Measurements from ENCODE around the gene EMP3. TPM values are rescaled to one million over a fixed set of nuclear protein-coding genes. Genes with fewer than 3 reads are reported as not detected.

The EMP3 gene
- total and polyA plus RNA-seq, 9 of the 15 experiments (the other 6 are each of a cell fraction or from before 2014, with no cell fraction given), result 123 to 386 (median 296) TPM

DNA sequence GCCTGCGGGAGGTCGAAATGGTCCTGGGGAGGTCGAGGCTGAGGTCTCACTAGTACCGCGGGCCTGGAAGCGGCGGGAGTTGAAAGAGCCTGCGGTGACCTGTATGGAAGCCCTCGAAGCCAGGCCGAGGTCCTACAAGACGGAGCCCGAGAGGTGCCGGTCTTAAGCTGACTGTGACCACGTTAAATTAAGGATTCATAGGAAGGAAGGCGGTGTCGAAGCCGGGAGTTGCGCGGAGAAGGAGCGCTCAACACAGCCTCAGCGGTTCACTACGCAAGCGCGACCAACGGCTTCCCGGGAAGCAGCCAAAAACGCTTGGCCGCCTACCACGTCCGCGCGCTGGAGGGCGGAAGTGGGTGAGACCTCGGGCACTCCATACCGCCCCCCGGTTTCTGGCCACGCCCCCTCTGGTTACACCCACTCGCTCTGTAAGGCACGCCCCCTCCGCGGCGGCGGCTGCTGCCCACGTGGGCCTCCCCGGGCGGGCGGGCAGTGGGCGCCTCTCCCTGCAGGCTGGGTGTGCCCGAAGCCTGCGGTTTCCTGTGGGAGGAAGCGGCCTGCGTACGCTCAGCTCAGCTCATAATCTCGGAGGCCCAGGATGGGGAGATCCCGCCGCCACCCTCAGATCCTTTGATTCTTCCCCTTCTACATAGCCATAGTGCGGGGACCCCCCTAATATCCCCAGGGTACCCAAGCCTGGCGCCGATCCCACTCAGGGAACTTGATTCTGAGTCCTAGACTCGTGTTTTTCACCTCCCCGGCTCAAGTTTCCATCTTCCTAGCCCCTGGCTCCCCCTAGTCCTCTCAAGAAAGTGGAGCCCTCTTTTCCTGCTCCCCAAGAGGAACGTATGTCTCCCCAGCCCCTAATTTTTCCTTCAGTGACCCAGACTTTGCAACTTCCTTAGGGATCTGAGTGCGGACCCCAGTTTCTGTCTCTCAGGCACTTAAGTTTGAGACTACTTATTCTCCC lies 3.4 kb upstream of the EMP3 start (continued):
- TF ChIP-seq, protein P1, sequence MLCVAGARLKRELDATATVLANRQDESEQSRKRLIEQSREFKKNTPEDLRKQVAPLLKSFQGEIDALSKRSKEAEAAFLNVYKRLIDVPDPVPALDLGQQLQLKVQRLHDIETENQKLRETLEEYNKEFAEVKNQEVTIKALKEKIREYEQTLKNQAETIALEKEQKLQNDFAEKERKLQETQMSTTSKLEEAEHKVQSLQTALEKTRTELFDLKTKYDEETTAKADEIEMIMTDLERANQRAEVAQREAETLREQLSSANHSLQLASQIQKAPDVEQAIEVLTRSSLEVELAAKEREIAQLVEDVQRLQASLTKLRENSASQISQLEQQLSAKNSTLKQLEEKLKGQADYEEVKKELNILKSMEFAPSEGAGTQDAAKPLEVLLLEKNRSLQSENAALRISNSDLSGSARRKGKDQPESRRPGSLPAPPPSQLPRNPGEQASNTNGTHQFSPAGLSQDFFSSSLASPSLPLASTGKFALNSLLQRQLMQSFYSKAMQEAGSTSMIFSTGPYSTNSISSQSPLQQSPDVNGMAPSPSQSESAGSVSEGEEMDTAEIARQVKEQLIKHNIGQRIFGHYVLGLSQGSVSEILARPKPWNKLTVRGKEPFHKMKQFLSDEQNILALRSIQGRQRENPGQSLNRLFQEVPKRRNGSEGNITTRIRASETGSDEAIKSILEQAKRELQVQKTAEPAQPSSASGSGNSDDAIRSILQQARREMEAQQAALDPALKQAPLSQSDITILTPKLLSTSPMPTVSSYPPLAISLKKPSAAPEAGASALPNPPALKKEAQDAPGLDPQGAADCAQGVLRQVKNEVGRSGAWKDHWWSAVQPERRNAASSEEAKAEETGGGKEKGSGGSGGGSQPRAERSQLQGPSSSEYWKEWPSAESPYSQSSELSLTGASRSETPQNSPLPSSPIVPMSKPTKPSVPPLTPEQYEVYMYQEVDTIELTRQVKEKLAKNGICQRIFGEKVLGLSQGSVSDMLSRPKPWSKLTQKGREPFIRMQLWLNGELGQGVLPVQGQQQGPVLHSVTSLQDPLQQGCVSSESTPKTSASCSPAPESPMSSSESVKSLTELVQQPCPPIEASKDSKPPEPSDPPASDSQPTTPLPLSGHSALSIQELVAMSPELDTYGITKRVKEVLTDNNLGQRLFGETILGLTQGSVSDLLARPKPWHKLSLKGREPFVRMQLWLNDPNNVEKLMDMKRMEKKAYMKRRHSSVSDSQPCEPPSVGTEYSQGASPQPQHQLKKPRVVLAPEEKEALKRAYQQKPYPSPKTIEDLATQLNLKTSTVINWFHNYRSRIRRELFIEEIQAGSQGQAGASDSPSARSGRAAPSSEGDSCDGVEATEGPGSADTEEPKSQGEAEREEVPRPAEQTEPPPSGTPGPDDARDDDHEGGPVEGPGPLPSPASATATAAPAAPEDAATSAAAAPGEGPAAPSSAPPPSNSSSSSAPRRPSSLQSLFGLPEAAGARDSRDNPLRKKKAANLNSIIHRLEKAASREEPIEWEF (CRISPR knock-in tag; IDR thresholded peaks at IDR 0.05), result no peak
- peak; percentile 88 for TF ChIP-seq ERF (CRISPR knock-in tag; IDR thresholded peaks at IDR 0.05)
- TF ChIP-seq FOXK2 (conservative IDR thresholded peaks at IDR 0.05 in 1 of 2, IDR thresholded peaks at IDR 0.05 in 1 of 2; ENCODE audit: low read depth in 2 of 2), result peak in 1 of 2 experiments; percentile 51; a peak in 1 of 4 replicates
- TF ChIP-seq, protein P2, sequence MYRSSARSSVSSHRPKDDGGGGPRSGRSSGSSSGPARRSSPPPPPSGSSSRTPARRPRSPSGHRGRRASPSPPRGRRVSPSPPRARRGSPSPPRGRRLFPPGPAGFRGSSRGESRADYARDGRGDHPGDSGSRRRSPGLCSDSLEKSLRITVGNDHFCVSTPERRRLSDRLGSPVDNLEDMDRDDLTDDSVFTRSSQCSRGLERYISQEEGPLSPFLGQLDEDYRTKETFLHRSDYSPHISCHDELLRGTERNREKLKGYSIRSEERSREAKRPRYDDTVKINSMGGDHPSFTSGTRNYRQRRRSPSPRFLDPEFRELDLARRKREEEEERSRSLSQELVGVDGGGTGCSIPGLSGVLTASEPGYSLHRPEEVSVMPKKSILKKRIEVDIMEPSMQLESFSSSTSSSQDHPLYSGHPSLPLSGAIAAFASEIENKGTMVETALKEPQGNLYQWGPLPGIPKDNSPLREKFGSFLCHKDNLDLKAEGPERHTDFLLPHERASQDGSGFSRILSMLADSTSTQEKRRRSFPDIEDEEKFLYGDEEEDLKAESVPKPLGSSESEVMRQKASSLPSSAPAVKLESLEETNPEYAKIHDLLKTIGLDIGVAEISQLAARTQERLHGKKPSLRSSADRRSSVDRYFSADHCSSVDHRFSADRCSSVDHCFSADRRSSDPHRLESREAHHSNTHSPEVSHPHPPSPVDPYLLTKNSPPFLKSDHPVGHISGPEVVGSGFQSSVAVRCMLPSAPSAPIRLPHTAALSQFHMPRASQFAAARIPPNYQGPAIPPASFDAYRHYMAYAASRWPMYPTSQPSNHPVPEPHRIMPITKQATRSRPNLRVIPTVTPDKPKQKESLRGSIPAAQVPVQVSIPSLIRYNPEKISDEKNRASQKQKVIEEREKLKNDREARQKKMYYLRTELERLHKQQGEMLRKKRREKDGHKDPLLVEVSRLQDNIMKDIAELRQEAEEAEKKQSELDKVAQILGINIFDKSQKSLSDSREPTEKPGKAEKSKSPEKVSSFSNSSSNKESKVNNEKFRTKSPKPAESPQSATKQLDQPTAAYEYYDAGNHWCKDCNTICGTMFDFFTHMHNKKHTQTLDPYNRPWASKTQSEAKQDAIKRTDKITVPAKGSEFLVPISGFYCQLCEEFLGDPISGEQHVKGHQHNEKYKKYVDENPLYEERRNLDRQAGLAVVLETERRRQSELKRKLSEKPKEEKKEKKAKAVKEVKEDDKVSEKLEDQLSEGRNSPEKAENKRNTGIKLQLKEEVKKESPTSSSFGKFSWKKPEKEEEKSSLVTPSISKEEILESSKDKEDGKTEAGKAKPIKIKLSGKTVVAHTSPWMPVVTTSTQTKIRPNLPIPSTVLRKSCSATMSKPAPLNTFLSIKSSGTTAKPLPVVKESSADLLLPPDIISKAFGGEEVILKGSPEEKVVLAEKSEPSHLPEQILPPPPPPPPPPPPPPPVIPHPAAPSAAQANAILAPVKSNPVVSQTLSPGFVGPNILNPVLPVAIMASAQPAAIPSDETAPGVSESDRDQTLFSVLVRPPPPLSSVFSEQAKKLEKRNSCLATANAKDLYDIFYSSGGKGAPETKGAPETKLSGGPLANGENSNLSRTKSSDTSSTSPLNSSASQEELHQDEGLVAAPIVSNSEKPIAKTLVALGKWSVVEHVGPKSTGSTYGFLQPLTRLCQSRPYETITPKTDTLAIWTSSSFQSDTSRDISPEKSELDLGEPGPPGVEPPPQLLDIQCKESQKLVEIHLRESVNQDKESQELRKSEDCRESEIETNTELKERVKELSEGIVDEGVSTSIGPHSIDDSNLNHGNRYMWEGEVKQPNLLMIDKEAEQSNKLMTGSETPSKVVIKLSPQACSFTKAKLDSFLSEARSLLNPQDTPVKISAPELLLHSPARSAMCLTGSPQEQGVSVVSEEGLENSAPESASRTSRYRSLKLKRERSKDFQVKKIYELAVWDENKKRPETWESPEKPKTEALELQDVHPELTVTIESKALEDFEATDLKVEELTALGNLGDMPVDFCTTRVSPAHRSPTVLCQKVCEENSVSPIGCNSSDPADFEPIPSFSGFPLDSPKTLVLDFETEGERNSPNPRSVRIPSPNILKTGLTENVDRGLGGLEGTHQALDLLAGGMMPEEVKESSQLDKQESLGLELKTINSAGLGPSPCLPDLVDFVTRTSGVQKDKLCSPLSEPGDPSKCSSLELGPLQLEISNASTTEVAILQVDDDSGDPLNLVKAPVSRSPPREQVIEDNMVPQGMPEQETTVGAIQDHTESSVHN (IDR thresholded peaks at IDR 0.05; ENCODE audit: borderline replicate concordance in 1 of 2, low read depth in 1 of 2), result no peak
- peak; percentile 92 for TF ChIP-seq MYC (IDR thresholded peaks at IDR 0.05; ENCODE audit: low read depth, low read length)
- peak; percentile 44; the same call in 1 of the 2 replicates for TF ChIP-seq MYC (CRISPR knock-in tag; IDR thresholded peaks at IDR 0.05; ENCODE audit: borderline replicate concordance, low read depth)
- no peak for TF ChIP-seq MTA1 (IDR thresholded peaks at IDR 0.05; ENCODE audit: borderline replicate concordance)
- TF ChIP-seq MAFK (IDR thresholded peaks at IDR 0.05; ENCODE audit: low read length), result 0 out of 2 replicates have a peak, but pooled peaks have one; percentile 3
- TF ChIP-seq FOXA3 (CRISPR knock-in tag; conservative IDR thresholded peaks at IDR 0.05 in 1 of 2, IDR thresholded peaks at IDR 0.05 in 1 of 2), result peak in 1 of 2 experiments; percentile 69; a peak in 1 of 4 replicates
- peak; percentile 92 for TF ChIP-seq POLR2G (IDR thresholded peaks at IDR 0.05; ENCODE audit: low read depth, low read length)
- TF ChIP-seq CBFA2T2 (conservative IDR thresholded peaks at IDR 0.05), result peak; percentile 56; the same call in 1 of the 2 replicates
- TF ChIP-seq TARDBP (IDR thresholded peaks at IDR 0.05), result no peak
- peak; percentile 98 for TF ChIP-seq HNRNPL (IDR thresholded peaks at IDR 0.05; ENCODE audit: low read depth, low read length)

Data from K562 (cell line).